Hepatocyte (in vitro differentiated cells): ENCODE results near the gene ATP6V1G3. TPM values are rescaled to one million over a fixed set of nuclear protein-coding genes. Genes with fewer than 3 reads are reported as not detected.
"Not testable (repeated sequence)": the region's sequence is repeated elsewhere in the genome, so short reads cannot be mapped to it uniquely, and the experiment has no call there.

ENCODE experiments used
- DNase-seq: peaks from one replicate; pipeline ENCODE4 v3.0.0-alpha.2; 2016; ENCODE audit warnings: low spot score
- H2AFZ ChIP-seq: fragments of 200-600 bp; sonication (generic); 2 replicates; pipeline ENCODE4 v1.6.0; 2016; ENCODE audit warnings: antibody characterized with exemption, mild to moderate bottlenecking
- H3K27ac ChIP-seq: fragments of 200-600 bp; sonication (generic); 2 replicates; pipeline ENCODE4 v1.5.1; 2016; ENCODE audit warnings: mild to moderate bottlenecking
- H3K27me3 ChIP-seq: fragments of 200-600 bp; sonication (generic); 2 replicates; pipeline ENCODE4 v1.6.1; 2016
- H3K36me3 ChIP-seq: fragments of 200-600 bp; sonication (generic); replicated peaks from 2 replicates; pipeline ENCODE4 v1.5.1; 2016; ENCODE audit warnings: low read depth; ENCODE audit not compliant: insufficient read depth
- H3K4me1 ChIP-seq: fragments of 200-600 bp; sonication (generic); 2 replicates; pipeline ENCODE4 v1.5.1; 2016; ENCODE audit warnings: mild to moderate bottlenecking, moderate library complexity; ENCODE audit not compliant: insufficient read depth
- H3K4me2 ChIP-seq: fragments of 200-600 bp; sonication (generic); 2 replicates; pipeline ENCODE4 v1.6.0; 2016
- H3K4me3 ChIP-seq: fragments of 200-600 bp; sonication (generic); 2 replicates; pipeline ENCODE4 v1.5.1; 2016; ENCODE audit warnings: mild to moderate bottlenecking
- H3K79me2 ChIP-seq: fragments of 200-600 bp; sonication (generic); 2 replicates; pipeline ENCODE4 v1.6.0; 2017; ENCODE audit warnings: mild to moderate bottlenecking
- H3K9me2 ChIP-seq: fragments of 200-600 bp; sonication (generic); replicated peaks from 2 replicates; pipeline ENCODE4 v1.6.0; 2017; ENCODE audit warnings: mild to moderate bottlenecking; ENCODE audit not compliant: insufficient read depth
- H3K9me3 ChIP-seq: fragments of 200-600 bp; sonication (generic); 2 replicates; pipeline ENCODE4 v1.5.1; 2016; ENCODE audit warnings: low read depth, mild to moderate bottlenecking
- H4K20me1 ChIP-seq: fragments of 200-600 bp; sonication (generic); 2 replicates; pipeline ENCODE4 v1.6.0; 2016; ENCODE audit warnings: mild to moderate bottlenecking; ENCODE audit not compliant: insufficient read depth, poor library complexity, severe bottlenecking
- EZH2 ChIP-seq: fragments of 200-600 bp; sonication (generic); IDR thresholded peaks from 2 replicates; pipeline ENCODE4 v1.6.1; 2016; ENCODE audit warnings: antibody characterized with exemption, mild to moderate bottlenecking, borderline replicate concordance
- EZH2phosphoT487 ChIP-seq: fragments of 200-600 bp; sonication (generic); IDR thresholded peaks from one replicate; pipeline ENCODE4 v1.6.1; 2018; ENCODE audit warnings: antibody characterized with exemption, mild to moderate bottlenecking, low read depth, moderate library complexity; ENCODE audit not compliant: unreplicated experiment, severe bottlenecking
- WGBS: methylation state at CpG from one replicate; pipeline ENCODE4 v1.1.6; 2016; ENCODE audit warnings: low lambda C conversion rate; ENCODE audit errors: missing lambda C conversion rate; 5-methylcytosine and 5-hydroxymethylcytosine counted together
- polyA plus RNA-seq: library from polyadenylated mRNA; unstranded; fragments of >200 nt; fragmentation: Nextera tagmentation; extraction: Ambion mirVana; gene quantifications from 2 replicates; pipeline ENCODE4 v1.2.1, GENCODE V29; 2016
- total RNA-seq: library from RNA; depleted of rRNA; stranded (reverse); fragments of >200 nt; gene quantifications from 2 replicates; pipeline ENCODE4 v1.2.3, GENCODE V29; 2014
- TF ChIP-seq, protein P1 (sequence below): fragments of 200-600 bp; sonication (generic); IDR thresholded peaks from 2 replicates; pipeline ENCODE4 v1.5.1; 2016; ENCODE audit warnings: antibody characterized with exemption, mild to moderate bottlenecking; ENCODE audit not compliant: poor library complexity

Gene ATP6V1G3
- total and polyA plus RNA-seq, 2 experiments from 2014 or later = not detected

DNA sequence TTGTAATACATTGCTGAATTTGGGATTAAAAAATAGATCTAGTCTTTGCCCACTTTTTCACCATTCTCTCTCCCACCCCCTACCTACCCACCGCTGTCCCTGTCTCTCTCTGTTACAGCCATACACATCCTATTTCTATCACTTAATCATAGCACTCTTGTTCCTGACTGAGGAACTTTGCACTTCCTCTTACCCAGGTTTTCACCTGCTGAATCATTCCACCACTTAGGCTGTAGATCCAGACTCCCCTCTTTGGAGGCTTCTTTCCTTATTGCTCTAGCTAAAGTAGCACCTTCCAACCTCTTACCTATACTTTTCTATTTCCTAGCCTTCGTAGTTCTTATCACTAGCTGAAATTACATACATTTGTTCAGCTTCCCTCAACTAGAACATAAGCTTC is 59.6 kb downstream of the ATP6V1G3 start:
- Histone ChIP-seq H3K79me2 (no peaks in the 10 kb centered on the region), H3K4me2 (no peak overlapping the region), H3K27ac (no peak overlapping the region), H3K4me1 (no peaks in the 10 kb centered on the region), H3K9me3 (no peaks in the 10 kb centered on the region), H2AFZ (no peak overlapping the region), H3K9me2 (no peaks in the 10 kb centered on the region), H4K20me1 (no peaks in the 10 kb centered on the region), H3K36me3 (no peaks in the 10 kb centered on the region), H3K4me3 (no peak overlapping the region), H3K27me3 (no peaks in the 10 kb centered on the region)
- TF ChIP-seq EZH2 (no peak), EZH2phosphoT487 (no peak)
- TF ChIP-seq, protein P1, sequence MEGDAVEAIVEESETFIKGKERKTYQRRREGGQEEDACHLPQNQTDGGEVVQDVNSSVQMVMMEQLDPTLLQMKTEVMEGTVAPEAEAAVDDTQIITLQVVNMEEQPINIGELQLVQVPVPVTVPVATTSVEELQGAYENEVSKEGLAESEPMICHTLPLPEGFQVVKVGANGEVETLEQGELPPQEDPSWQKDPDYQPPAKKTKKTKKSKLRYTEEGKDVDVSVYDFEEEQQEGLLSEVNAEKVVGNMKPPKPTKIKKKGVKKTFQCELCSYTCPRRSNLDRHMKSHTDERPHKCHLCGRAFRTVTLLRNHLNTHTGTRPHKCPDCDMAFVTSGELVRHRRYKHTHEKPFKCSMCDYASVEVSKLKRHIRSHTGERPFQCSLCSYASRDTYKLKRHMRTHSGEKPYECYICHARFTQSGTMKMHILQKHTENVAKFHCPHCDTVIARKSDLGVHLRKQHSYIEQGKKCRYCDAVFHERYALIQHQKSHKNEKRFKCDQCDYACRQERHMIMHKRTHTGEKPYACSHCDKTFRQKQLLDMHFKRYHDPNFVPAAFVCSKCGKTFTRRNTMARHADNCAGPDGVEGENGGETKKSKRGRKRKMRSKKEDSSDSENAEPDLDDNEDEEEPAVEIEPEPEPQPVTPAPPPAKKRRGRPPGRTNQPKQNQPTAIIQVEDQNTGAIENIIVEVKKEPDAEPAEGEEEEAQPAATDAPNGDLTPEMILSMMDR = no peak
- WGBS = 75% methylated on average over 2 of the region's 2 CpGs
- no peak for DNase-seq

DNA sequence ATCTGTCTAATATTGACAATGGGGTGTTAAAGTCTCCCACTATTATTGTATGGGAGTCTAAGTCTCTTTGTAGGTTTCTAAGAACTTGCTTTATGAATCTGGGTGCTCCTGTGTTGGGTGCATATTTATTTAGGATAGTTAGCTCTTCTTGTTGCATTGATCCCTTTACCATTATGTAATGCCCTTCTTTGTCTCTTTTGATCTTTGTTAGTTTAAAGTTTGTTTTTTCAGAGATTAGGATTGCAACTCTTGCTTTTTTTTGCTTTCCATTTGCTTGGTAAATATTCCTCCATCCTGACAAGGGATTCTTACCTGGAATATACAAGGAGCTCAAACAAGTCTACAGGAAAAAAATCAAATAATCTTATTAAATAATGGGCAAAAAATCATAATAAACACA is 63.1 kb downstream of the ATP6V1G3 start:
- not testable (repeated sequence) for DNase-seq

More for the DNA sequence above, 63.1 kb downstream of the ATP6V1G3 start:
- not testable (repeated sequence) for H4K20me1 ChIP-seq, H3K9me2 ChIP-seq, H3K79me2 ChIP-seq, H3K27ac ChIP-seq, H3K9me3 ChIP-seq, H3K36me3 ChIP-seq, H3K4me3 ChIP-seq, H2AFZ ChIP-seq, H3K4me1 ChIP-seq, H3K27me3 ChIP-seq, H3K4me2 ChIP-seq

Other genes starting within 250 kb of the ATP6V1G3 start
- 0.44 and 0.87 TPM in 2 replicates for gene PTPRC, start 98.4 kb upstream of the ATP6V1G3 start, total RNA-seq
- gene PTPRC, start 98.4 kb upstream of the ATP6V1G3 start, polyA plus RNA-seq = 0.11 TPM in 1 of 2 replicates, not detected in the other